K562 (cell line): Measurements from ENCODE around the gene COX6A2. TPM values are rescaled to one million over a fixed set of nuclear protein-coding genes. Genes with fewer than 3 reads are reported as not detected.

Source experiments
- CAMTA2 ChIP-seq: fragments of 250-450 bp; sonication (Bioruptor Pico); conservative IDR thresholded peaks from 2 replicates; pipeline ENCODE4 v1.5.1; 2022
- CTCF ChIP-seq, 3 experiments: IDR thresholded peaks in 2 of 3; conservative IDR thresholded peaks in 1 of 3; 2 replicates each; pipeline ENCODE4 v1.5.1; 2011 to 2012; ENCODE audit warnings: low read length in 3 of 3, mild to moderate bottlenecking in 3 of 3, control low read depth in 2 of 3, improper control_type of control experiment in 1 of 3, inconsistent platforms in 1 of 3, low read depth in 1 of 3, mixed read lengths in 1 of 3, moderate library complexity in 1 of 3; ENCODE audit not compliant: insufficient read depth in 2 of 3
- E2F8 ChIP-seq: fragments of 450-650 bp; IDR thresholded peaks from 2 replicates; pipeline ENCODE4 v1.7.1; 2018; ENCODE audit warnings: mild to moderate bottlenecking, low read depth; ENCODE audit not compliant: partially characterized antibody
- FOXK2 ChIP-seq, 2 experiments: fragments of 450-650 bp; IDR thresholded peaks in 1 of 2; conservative IDR thresholded peaks in 1 of 2; 2 replicates each; pipeline ENCODE4 v1.6.1; 2016; ENCODE audit warnings: low read depth in 2 of 2, mild to moderate bottlenecking in 1 of 2
- GTF2B ChIP-seq: IDR thresholded peaks from 2 replicates; pipeline ENCODE4 v1.6.1; 2011; ENCODE audit not compliant: insufficient read length; ENCODE audit errors: extremely low read depth
- HEY1 ChIP-seq: fragments of 250-450 bp; sonication (Bioruptor Pico); IDR thresholded peaks from 2 replicates; pipeline ENCODE4 v1.5.0; 2020; ENCODE audit warnings: mild to moderate bottlenecking, moderate library complexity, borderline replicate concordance
- ID3 ChIP-seq, 2 experiments: fragments of 250-450 bp in 1 of 2; fragments of 450-650 bp in 1 of 2; sonication (Bioruptor Pico) in 1 of 2; IDR thresholded peaks; 2 replicates each; pipeline versions ENCODE4 v1.6.1 to v1.8.0; 2016 to 2021; ENCODE audit warnings: mild to moderate bottlenecking in 2 of 2, moderate library complexity in 2 of 2, missing compliant biosample characterization in 1 of 2, missing genetic modification characterization in 1 of 2
- KAT7 ChIP-seq: sonication (generic); formaldehyde crosslinking; IDR thresholded peaks from 2 replicates; pipeline ENCODE4 v1.8.0; 2022; ENCODE audit warnings: missing genetic modification reagents, mild to moderate bottlenecking, borderline replicate concordance
- MAFK ChIP-seq: IDR thresholded peaks from 2 replicates; pipeline ENCODE4 v1.6.1; 2011; ENCODE audit warnings: low read length, improper control_type of control experiment
- MYBL2 ChIP-seq, 2 experiments: fragments of 450-650 bp in 1 of 2; sonication (generic) in 1 of 2; formaldehyde crosslinking in 1 of 2; IDR thresholded peaks; 2 replicates each; pipeline versions ENCODE4 v1.6.1 to v1.8.1; 2017 to 2022; ENCODE audit warnings: borderline replicate concordance in 1 of 2, inconsistent platforms in 1 of 2, low read depth in 1 of 2, mild to moderate bottlenecking in 1 of 2, missing genetic modification reagents in 1 of 2, moderate library complexity in 1 of 2
- NFIC ChIP-seq: fragments of 450-650 bp; IDR thresholded peaks from 2 replicates; pipeline ENCODE4 v1.6.1; 2017; ENCODE audit warnings: mild to moderate bottlenecking, inconsistent platforms
- NKRF ChIP-seq: fragments of 450-650 bp; IDR thresholded peaks from 2 replicates; pipeline ENCODE4 v1.6.1; 2016; ENCODE audit warnings: borderline replicate concordance
- POLR3G ChIP-seq: IDR thresholded peaks from 2 replicates; pipeline ENCODE4 v1.6.1; 2011; ENCODE audit not compliant: insufficient read length, insufficient replicate concordance; ENCODE audit errors: extremely low read depth
- SMAD3 ChIP-seq: fragments of 450-650 bp; formaldehyde crosslinking; conservative IDR thresholded peaks from 2 replicates; pipeline ENCODE4 v1.4.0; 2020; ENCODE audit warnings: mild to moderate bottlenecking
- SRSF9 ChIP-seq: fragments of 200-400 bp; formaldehyde crosslinking; IDR thresholded peaks from 2 replicates; pipeline ENCODE4 v1.6.1; 2017; ENCODE audit warnings: low read depth, low read length, borderline replicate concordance
- ZNF551 ChIP-seq: fragments of 250-450 bp; sonication (Bioruptor Pico); IDR thresholded peaks from 2 replicates; pipeline ENCODE4 v1.5.0; 2021; ENCODE audit warnings: mild to moderate bottlenecking, moderate library complexity
- ZNF75A ChIP-seq: fragments of 450-650 bp; formaldehyde crosslinking; IDR thresholded peaks from 2 replicates; pipeline ENCODE4 v1.4.0; 2020; ENCODE audit warnings: mild to moderate bottlenecking
- polyA plus RNA-seq, 8 experiments: library from polyadenylated mRNA; depleted of rRNA in 4 of 8; stranded (reverse) in 5 of 8; unstranded in 3 of 8; fragments of >200 nt; fragmentation: Nextera tagmentation in 2 of 8; fragmentation: Illumina TruSeq in 1 of 8; extraction: Ambion mirVana in 2 of 8; extraction: Trizol in 1 of 8; gene quantifications; 2 replicates each; pipeline versions ENCODE4 v1.2.1 to v1.2.3, GENCODE V29; 2011 to 2014; ENCODE audit warnings: inconsistent platforms in 1 of 8, missing spikeins in 1 of 8
- total RNA-seq, 7 experiments: library from RNA; depleted of rRNA in 6 of 7; stranded (reverse); fragments of >200 nt in 6 of 7; fragmentation: Illumina TruSeq in 2 of 7; extraction: Trizol in 2 of 7; gene quantifications; 2 replicates each; pipeline versions ENCODE4 v1.2.1 to v1.2.3, GENCODE V29; 2011 to 2021; ENCODE audit warnings: low replicate concordance in 1 of 7

The COX6A2 gene
- total and polyA plus RNA-seq, 9 of the 15 experiments (the other 6 are each of a cell fraction or from before 2014, with no cell fraction given) = not detected

GRCh38 chr16:31453255-31454204, 25.4 kb upstream of the COX6A2 start (continued):
- TF ChIP-seq CTCF (IDR thresholded peaks at IDR 0.05 in 2 of 3, conservative IDR thresholded peaks at IDR 0.05 in 1 of 3; ENCODE audit: insufficient read depth in 2 of 3, low read depth in 1 of 3, low read length in 3 of 3) = peak in 2 of 3 experiments; percentile 29 to 48; a peak in 2 of 6 replicates
- no peak for TF ChIP-seq E2F8
- no peak for TF ChIP-seq MYBL2 (IDR thresholded peaks at IDR 0.05; ENCODE audit: low read depth)
- TF ChIP-seq MYBL2 (CRISPR knock-in tag; IDR thresholded peaks at IDR 0.05; ENCODE audit: borderline replicate concordance) = no peak
- TF ChIP-seq SMAD3 (CRISPR knock-in tag) = no peak
- no peak for TF ChIP-seq ID3 (CRISPR knock-in tag; IDR thresholded peaks at IDR 0.05)
- TF ChIP-seq ID3 (tag; IDR thresholded peaks at IDR 0.05) = peak; percentile 61; the same call in 1 of the 2 replicates
- no peak for TF ChIP-seq CAMTA2 (CRISPR knock-in tag)
- TF ChIP-seq FOXK2 (conservative IDR thresholded peaks at IDR 0.05 in 1 of 2, IDR thresholded peaks at IDR 0.05 in 1 of 2; ENCODE audit: low read depth in 2 of 2) = no peak; a peak in 1 of 4 replicates
- TF ChIP-seq NFIC = peak; percentile 40
- no peak for TF ChIP-seq ZNF551 (CRISPR knock-in tag)
- peak; percentile 34; the same call in 1 of the 2 replicates for TF ChIP-seq NKRF
- no peak for TF ChIP-seq GTF2B
- TF ChIP-seq HEY1 (CRISPR knock-in tag) = no peak
- no peak for TF ChIP-seq KAT7 (CRISPR knock-in tag)
- TF ChIP-seq MAFK = peak; percentile 96
- TF ChIP-seq ZNF75A (CRISPR knock-in tag) = no peak
- no peak for TF ChIP-seq POLR3G
- TF ChIP-seq SRSF9 = no peak
